ENCODE results near the gene CMTR1. TPM values are rescaled to one million over a fixed set of nuclear protein-coding genes. Genes with fewer than 3 reads are reported as not detected.

The CMTR1 gene
- total and polyA plus RNA-seq, 10 of the 15 experiments (the other 5 are each of a cell fraction or from before 2014, with no cell fraction given), result 2.7 to 67.0 (median 46.2) TPM

GRCh38 chr6:37516920-37517405, 83.9 kb downstream of the CMTR1 start:
- CTCF ChIA-PET, result interaction anchor here (0.6 to 4.5 kb wide), 16 partner anchors 9 to 175 kb away, joined by 3 to 25 read pairs (median 4); no protein-coding TSS in a partner anchor
- H4K20me1 ChIP-seq (ENCODE audit: control insufficient read depth, insufficient read depth), result no peaks in the 10 kb centered on the region
- H3K4me3 ChIP-seq, result 0 out of 2 replicates have a peak overlapping the region, but pooled peaks have one; percentile 10
- H3K27me3 ChIP-seq (replicated peaks in 1 of 2; ENCODE audit: control insufficient read depth in 2 of 2, insufficient read depth in 2 of 2, low read length in 1 of 2), result no peaks in the 10 kb centered on the region
- ATAC-seq (peak; percentile 4), FAIRE-seq (no peak), DNase-seq (ENCODE audit: low read depth, low spot score) (no peak)
- H3K9ac ChIP-seq (ENCODE audit: control insufficient read depth, insufficient read depth, low read length), result no peak overlapping the region
- H3K36me3 ChIP-seq (ENCODE audit: control insufficient read depth in 2 of 2, insufficient read depth in 2 of 2, low read length in 1 of 2), result no peaks in the 10 kb centered on the region
- SMC1A ChIA-PET (ENCODE audit: uncharacterized antibody, unreplicated experiment), result interaction anchor here (0.8 to 4.8 kb wide), 15 partner anchors 9 to 48 kb away, joined by 3 to 31 read pairs (median 8); partner anchors contain the start of gene CCDC167
- in situ Hi-C loops (cut with MboI) (no loop called here), intact Hi-C loops (cut with micrococcal nuclease; ENCODE audit: unreplicated experiment) (no loop called here)
- peak overlapping the region; percentile 51 for H3K27ac ChIP-seq (ENCODE audit: control insufficient read depth, insufficient read depth)
- H3K4me2 ChIP-seq (ENCODE audit: control insufficient read depth, insufficient read depth), result peak overlapping the region; percentile 82
- RAD21 ChIA-PET (ENCODE audit: unreplicated experiment), result interaction anchor here (1.1 to 4.0 kb wide), 14 partner anchors 9 to 164 kb away, joined by 3 to 20 read pairs (median 10); partner anchors contain the start of gene CCDC167
- under 1% methylated on average over 16 of the region's 16 CpGs for WGBS (ENCODE audit: insufficient coverage, insufficient replicate concordance, low lambda C conversion rate, missing lambda C conversion rate)
- H2AFZ ChIP-seq (ENCODE audit: control insufficient read depth, low read depth, low read length), result peak overlapping the region; percentile 68; the same call in 1 of the 2 replicates
- no TSS peak for BruUV-seq (replicated peaks)
- no peaks in the 10 kb centered on the region; the same call in 2 of the 3 replicates for H3K9me3 ChIP-seq (replicated peaks; ENCODE audit: control insufficient read depth, insufficient read depth, low read length)
- peaks cover 39% of the 10 kb centered on the region for H3K4me1 ChIP-seq (ENCODE audit: control insufficient read depth, insufficient read depth, low read length)
- TF ChIP-seq HDGF (IDR thresholded peaks at IDR 0.05) (no peak), DPF2 (IDR thresholded peaks at IDR 0.05) (0 out of 2 replicates have a peak, but pooled peaks have one; percentile 18), ATF3 (IDR thresholded peaks at IDR 0.05; ENCODE audit: borderline replicate concordance, extremely low read depth, low read depth, low read length) (no peak), ZNF24 (IDR thresholded peaks at IDR 0.05) (no peak), POLR2AphosphoS2 (IDR thresholded peaks at IDR 0.05; ENCODE audit: low read depth, low read length) (no peak)
- TF ChIP-seq, protein P1, sequence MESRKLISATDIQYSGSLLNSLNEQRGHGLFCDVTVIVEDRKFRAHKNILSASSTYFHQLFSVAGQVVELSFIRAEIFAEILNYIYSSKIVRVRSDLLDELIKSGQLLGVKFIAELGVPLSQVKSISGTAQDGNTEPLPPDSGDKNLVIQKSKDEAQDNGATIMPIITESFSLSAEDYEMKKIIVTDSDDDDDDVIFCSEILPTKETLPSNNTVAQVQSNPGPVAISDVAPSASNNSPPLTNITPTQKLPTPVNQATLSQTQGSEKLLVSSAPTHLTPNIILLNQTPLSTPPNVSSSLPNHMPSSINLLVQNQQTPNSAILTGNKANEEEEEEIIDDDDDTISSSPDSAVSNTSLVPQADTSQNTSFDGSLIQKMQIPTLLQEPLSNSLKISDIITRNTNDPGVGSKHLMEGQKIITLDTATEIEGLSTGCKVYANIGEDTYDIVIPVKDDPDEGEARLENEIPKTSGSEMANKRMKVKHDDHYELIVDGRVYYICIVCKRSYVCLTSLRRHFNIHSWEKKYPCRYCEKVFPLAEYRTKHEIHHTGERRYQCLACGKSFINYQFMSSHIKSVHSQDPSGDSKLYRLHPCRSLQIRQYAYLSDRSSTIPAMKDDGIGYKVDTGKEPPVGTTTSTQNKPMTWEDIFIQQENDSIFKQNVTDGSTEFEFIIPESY (IDR thresholded peaks at IDR 0.05), result no peak
- H3K79me2 ChIP-seq (ENCODE audit: control insufficient read depth, insufficient read depth, low read length), result no peaks in the 10 kb centered on the region
- POLR2A ChIA-PET, result interaction anchor here (0.6 to 2.8 kb wide), 10 partner anchors 8 to 49 kb away, joined by 3 to 31 read pairs (median 6); no protein-coding TSS in a partner anchor

All from GM12878 (cell line).